HepG2 (cell line): Measurements from ENCODE around the gene TADA2B. TPM values are rescaled to one million over a fixed set of nuclear protein-coding genes. Genes with fewer than 3 reads are reported as not detected.

Experiments used
- AKNA ChIP-seq: sonication (generic); formaldehyde crosslinking; IDR thresholded peaks from 2 replicates; pipeline ENCODE4 v1.4.0; 2020; ENCODE audit warnings: missing genetic modification reagents, borderline replicate concordance
- LRRFIP1 ChIP-seq: sonication (generic); formaldehyde crosslinking; conservative IDR thresholded peaks from 2 replicates; pipeline ENCODE4 v1.4.0; 2020; ENCODE audit warnings: missing genetic modification reagents
- MAF1 ChIP-seq: sonication (generic); formaldehyde crosslinking; IDR thresholded peaks from 2 replicates; pipeline ENCODE4 v1.5.0; 2020; ENCODE audit warnings: missing genetic modification reagents, borderline replicate concordance
- NFE2L1 ChIP-seq: sonication (generic); formaldehyde crosslinking; IDR thresholded peaks from 2 replicates; pipeline ENCODE4 v1.4.0; 2020; ENCODE audit warnings: missing genetic modification reagents, mild to moderate bottlenecking, borderline replicate concordance
- PHF20 ChIP-seq: sonication (generic); formaldehyde crosslinking; IDR thresholded peaks from 2 replicates; pipeline ENCODE4 v1.5.0; 2020; ENCODE audit warnings: mild to moderate bottlenecking, missing genetic modification reagents
- PHF21A ChIP-seq: sonication (generic); formaldehyde crosslinking; IDR thresholded peaks from 2 replicates; pipeline ENCODE4 v1.5.0; 2020; ENCODE audit warnings: mild to moderate bottlenecking, missing genetic modification reagents
- REPIN1 ChIP-seq: sonication (generic); formaldehyde crosslinking; IDR thresholded peaks from 2 replicates; pipeline ENCODE4 v1.8.0; 2022; ENCODE audit warnings: missing genetic modification reagents, low read depth, mild to moderate bottlenecking, borderline replicate concordance
- RFX3 ChIP-seq: IDR thresholded peaks from 2 replicates; pipeline ENCODE4 v1.6.1; 2016; ENCODE audit warnings: missing biosample characterization, missing genetic modification reagents
- SMAD9 ChIP-seq: sonication (generic); formaldehyde crosslinking; IDR thresholded peaks from 2 replicates; pipeline ENCODE4 v1.5.1; 2020; ENCODE audit warnings: mild to moderate bottlenecking, missing genetic modification reagents
- SMYD3 ChIP-seq: sonication (generic); formaldehyde crosslinking; IDR thresholded peaks from 2 replicates; pipeline ENCODE4 v1.8.1; 2023; ENCODE audit warnings: mild to moderate bottlenecking, missing genetic modification reagents
- SP2 ChIP-seq: sonication (generic); formaldehyde crosslinking; IDR thresholded peaks from 2 replicates; pipeline ENCODE4 v1.5.1; 2020; ENCODE audit warnings: mild to moderate bottlenecking, missing genetic modification reagents
- USF2 ChIP-seq, 2 experiments: sonication (generic) in 1 of 2; formaldehyde crosslinking in 1 of 2; IDR thresholded peaks; 2 replicates each; pipeline versions ENCODE4 v1.5.1 to v1.6.1; 2011 to 2020; ENCODE audit warnings: borderline replicate concordance in 1 of 2, low read depth in 1 of 2, low read length in 1 of 2, mild to moderate bottlenecking in 1 of 2, missing genetic modification reagents in 1 of 2, moderate library complexity in 1 of 2
- ZFP36 ChIP-seq: fragments of 150-350 bp; IDR thresholded peaks from 2 replicates; pipeline ENCODE4 v1.6.1; 2018; ENCODE audit warnings: borderline replicate concordance, low read length, low read depth; ENCODE audit not compliant: partially characterized antibody
- ZNF276 ChIP-seq: sonication (generic); formaldehyde crosslinking; IDR thresholded peaks from 2 replicates; pipeline ENCODE4 v1.4.0; 2020; ENCODE audit warnings: mild to moderate bottlenecking, low read depth, missing genetic modification reagents
- ZNF3 ChIP-seq: IDR thresholded peaks from 2 replicates; pipeline ENCODE4 v1.7.0; 2017; ENCODE audit warnings: inconsistent platforms
- ZNF550 ChIP-seq: sonication (generic); formaldehyde crosslinking; IDR thresholded peaks from 2 replicates; pipeline ENCODE4 v1.4.0; 2020; ENCODE audit warnings: mild to moderate bottlenecking, missing genetic modification reagents, borderline replicate concordance
- ZNF614 ChIP-seq: IDR thresholded peaks from 2 replicates; pipeline ENCODE4 v1.6.1; 2018; ENCODE audit warnings: missing biosample characterization, missing genetic modification reagents, inconsistent platforms, borderline replicate concordance
- polyA plus RNA-seq, 8 experiments: library from polyadenylated mRNA; depleted of rRNA in 3 of 8; stranded (reverse) in 7 of 8; unstranded in 1 of 8; fragments of >200 nt; fragmentation: Illumina TruSeq in 4 of 8; extraction: Trizol in 4 of 8; gene quantifications; 2 replicates each; pipeline versions ENCODE4 v1.2.1 to v1.2.3, GENCODE V29; 2011 to 2016; ENCODE audit warnings: low read depth in 4 of 8, missing spikeins in 1 of 8, mixed read lengths in 1 of 8; ENCODE audit not compliant: insufficient read depth in 1 of 8
- total RNA-seq, 5 experiments: library from RNA; depleted of rRNA; stranded (reverse); fragments of >200 nt; fragmentation: Illumina TruSeq; extraction: Trizol; gene quantifications; 2 replicates each; pipeline ENCODE4 v1.2.3, GENCODE V29; 2016; ENCODE audit warnings: low read depth in 1 of 5

The TADA2B gene
- total and polyA plus RNA-seq, 2 of the 13 experiments (the other 11 are each of a cell fraction or from before 2014, with no cell fraction given) = 4.6 to 8.9 TPM

GRCh38 chr4:7103607-7104365 lies 60.6 kb downstream of the TADA2B start (continued):
- no peak for TF ChIP-seq ZNF276
- no peak for TF ChIP-seq AKNA (CRISPR knock-in tag)
- TF ChIP-seq ZNF3 (CRISPR knock-in tag) = no peak; the same call in 1 of the 2 replicates
- TF ChIP-seq SMAD9 = no peak
- 0 out of 2 replicates have a peak, but pooled peaks have one; percentile 31 for TF ChIP-seq RFX3
- TF ChIP-seq LRRFIP1 (CRISPR knock-in tag) = no peak
- TF ChIP-seq PHF21A (CRISPR knock-in tag) = peak; percentile 88
- TF ChIP-seq ZFP36 = no peak
- no peak for TF ChIP-seq SP2 (CRISPR knock-in tag)
- no peak for TF ChIP-seq ZNF550 (CRISPR knock-in tag)
- no peak for TF ChIP-seq MAF1 (CRISPR knock-in tag)
- no peak for TF ChIP-seq USF2 (IDR thresholded peaks at IDR 0.05; ENCODE audit: low read depth, low read length)
- no peak for TF ChIP-seq USF2 (CRISPR knock-in tag; IDR thresholded peaks at IDR 0.05; ENCODE audit: borderline replicate concordance)
- peak; percentile 42; the same call in 1 of the 2 replicates for TF ChIP-seq PHF20 (CRISPR knock-in tag)
- TF ChIP-seq ZNF614 (CRISPR knock-in tag) = no peak
- peak; percentile 79; the same call in 1 of the 2 replicates for TF ChIP-seq SMYD3
- no peak for TF ChIP-seq NFE2L1 (CRISPR knock-in tag)
- TF ChIP-seq REPIN1 (CRISPR knock-in tag) = peak; percentile 79
